Activated T-helper 1 cell treated with anti-CD3 and anti-CD28 coated beads, Interleukin-12 subunit alpha, Interleukin-12 subunit beta, Interleukin-2, Interleukin-4 antibody, amounts not matched to agents 30 ng/mL and 10 ng/mL and 1 ng/mL, durations not matched to agents 14 hours and 24 hours and 36 hours (primary cell): Measurements from ENCODE around the gene PLD2. TPM values are rescaled to one million over a fixed set of nuclear protein-coding genes. Genes with fewer than 3 reads are reported as not detected.
"Not testable (repeated sequence)": the region's sequence is repeated elsewhere in the genome, so short reads cannot be mapped to it uniquely, and the experiment has no call there.

ENCODE experiments used
- DNase-seq: peaks from one replicate; pipeline ENCODE4 v3.0.0; 2021; ENCODE audit warnings: low spot score
- H3K27ac Mint-ChIP-seq: one replicate; pipeline ENCODE4 v1.8.0; 2021; ENCODE audit warnings: mild to moderate bottlenecking, mixed read lengths
- H3K27me3 Mint-ChIP-seq: one replicate; pipeline ENCODE4 v1.8.0; 2022; ENCODE audit warnings: mild to moderate bottlenecking, moderate library complexity, mixed read lengths; ENCODE audit not compliant: insufficient read depth
- H3K36me3 Mint-ChIP-seq: one replicate; pipeline ENCODE4 v1.8.0; 2021; ENCODE audit warnings: low read depth, mixed read lengths
- H3K4me1 Mint-ChIP-seq: one replicate; pipeline ENCODE4 v1.8.0; 2021; ENCODE audit warnings: low read depth, mixed read lengths
- H3K4me3 Mint-ChIP-seq: one replicate; pipeline ENCODE4 v1.8.0; 2021; ENCODE audit warnings: mild to moderate bottlenecking, moderate library complexity, mixed read lengths
- H3K9me3 Mint-ChIP-seq: one replicate; pipeline ENCODE4 v1.8.0; 2021; ENCODE audit warnings: mixed read lengths
- intact Hi-C: fragments of 100-400 bp; cut with micrococcal nuclease; formaldehyde crosslinking; loops from one replicate; pipeline ENCODE4 v1.15.1; 2024
- total RNA-seq: library from RNA; stranded (reverse); gene quantifications from 2 replicates; pipeline ENCODE4 v1.2.3, GENCODE V29; 2022

Gene PLD2
- total RNA-seq, 1 donor from 2014 or later: 22.2 TPM

GRCh38 chr17:4827399-4827798 lies 20.4 kb downstream of the PLD2 start:
- intact Hi-C loops: no loop called here
- Mint-ChIP-seq H3K9me3 (no peaks in the 10 kb centered on the region), H3K27me3 (no peaks in the 10 kb centered on the region), H3K36me3 (no peaks in the 10 kb centered on the region), H3K4me1 (no peaks in the 10 kb centered on the region), H3K27ac (no peak overlapping the region), H3K4me3 (no peak overlapping the region)
- no peak for DNase-seq

DNA sequence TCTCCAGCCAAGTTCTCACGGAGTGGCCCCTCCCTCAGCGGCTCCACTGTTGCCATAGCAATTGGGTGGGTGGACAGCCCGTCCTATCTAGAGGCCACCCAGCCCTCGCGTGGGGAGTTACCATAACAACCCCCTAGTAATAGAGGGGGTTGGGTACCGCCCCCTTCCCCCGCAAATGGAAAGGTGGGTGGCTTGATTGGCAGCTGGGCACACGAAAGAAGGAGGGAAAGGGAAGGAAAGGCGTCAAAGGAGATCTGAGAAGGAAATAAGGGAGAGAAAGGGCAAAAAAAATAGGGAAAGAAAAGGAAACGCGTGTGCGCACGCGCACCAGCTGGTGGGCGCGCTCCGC lies 25.9 kb downstream of the PLD2 start:
- H3K9me3 Mint-ChIP-seq, DNase-seq, H3K36me3 Mint-ChIP-seq, H3K27me3 Mint-ChIP-seq: not testable (repeated sequence)
- peaks cover 32% of the 10 kb centered on the region for H3K4me1 Mint-ChIP-seq
- H3K4me3 Mint-ChIP-seq: peak overlapping the region; percentile 93
- H3K27ac Mint-ChIP-seq: peak overlapping the region; percentile 99
- intact Hi-C loops: loop anchor here (1.0 to 5.0 kb wide), 5 partner anchors 26 to 123 kb away; partner anchors contain the start of genes ARRB2, MED11, PFN1 and PLD2

GRCh38 chr17:4833178-4833940 lies 26.4 kb downstream of the PLD2 start, which contains the start of gene MINK1:
MINK1 (plus strand) TSS chr17:4833340; CDS start chr17:4833584, 244 bp downstream.
- DNase-seq: peak; percentile 90
- no peaks in the 10 kb centered on the region for H3K27me3 Mint-ChIP-seq
- H3K27ac Mint-ChIP-seq: peak within 1 kb of the TSS; percentile 99
- intact Hi-C loops: loop anchor here (1.0 to 5.0 kb wide), 5 partner anchors 26 to 123 kb away; partner anchors contain the start of genes ARRB2, MED11, PFN1 and PLD2
- peak within 1 kb of the TSS; percentile 93 for H3K4me3 Mint-ChIP-seq
- peaks cover 9% of the 10 kb centered on the region for H3K36me3 Mint-ChIP-seq
- peaks cover 36% of the 10 kb centered on the region for H3K4me1 Mint-ChIP-seq
- no peaks in the 10 kb centered on the region for H3K9me3 Mint-ChIP-seq

- Mint-ChIP-seq H3K36me3 (peaks cover 9% of the 10 kb centered on the region), H3K4me3 (peak overlapping the region; percentile 88), H3K27me3 (no peaks in the 10 kb centered on the region), H3K4me1 (peaks cover 38% of the 10 kb centered on the region), H3K27ac (peak overlapping the region; percentile 87), H3K9me3 (no peaks in the 10 kb centered on the region)
- intact Hi-C loops: loop anchor here (1.0 to 5.0 kb wide), 5 partner anchors 27 to 124 kb away; partner anchors contain the start of genes ARRB2, MED11, PFN1 and PLD2
- no peak for DNase-seq
Measured at GRCh38 chr17:4833941-4834680, 27.2 kb downstream of the PLD2 start.

- Mint-ChIP-seq H3K4me3 (peak overlapping the region; percentile 88), H3K4me1 (peaks cover 43% of the 10 kb centered on the region), H3K27ac (peak overlapping the region; percentile 87), H3K27me3 (no peaks in the 10 kb centered on the region), H3K36me3 (peaks cover 9% of the 10 kb centered on the region), H3K9me3 (no peaks in the 10 kb centered on the region)
- DNase-seq: no peak
- intact Hi-C loops: loop anchor here (5.0 kb wide), 2 partner anchors 53 to 113 kb away; partner anchors contain the start of gene PFN1
Measured at GRCh38 chr17:4834681-4835020, 27.7 kb downstream of the PLD2 start.

DNA sequence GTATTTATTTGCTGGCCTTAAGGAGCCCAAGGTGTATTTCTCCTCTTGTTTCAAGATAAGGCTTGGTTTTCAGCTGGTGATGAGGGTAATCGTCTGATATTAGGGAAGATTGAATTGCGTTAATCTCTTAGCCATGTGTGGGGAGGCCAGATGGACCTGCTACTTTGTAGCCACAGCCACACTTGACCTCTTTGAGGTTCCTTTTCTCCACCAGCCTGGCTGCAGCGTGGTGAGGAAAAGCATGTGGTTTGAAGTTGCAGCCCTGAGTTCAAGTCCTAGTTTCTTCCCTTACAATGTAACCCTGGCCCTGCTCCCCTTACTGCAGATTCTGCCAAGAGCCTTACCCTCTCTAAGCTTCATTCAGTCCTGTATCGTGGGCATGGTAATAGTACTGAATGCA lies 29.3 kb downstream of the PLD2 start:
- Mint-ChIP-seq H3K4me1 (peaks cover 59% of the 10 kb centered on the region), H3K4me3 (peak overlapping the region; percentile 88)
- intact Hi-C loops: loop anchor here (5.0 kb wide), 1 partner anchor 51 kb away; no protein-coding TSS in a partner anchor

GRCh38 chr17:4837471-4838308 lies 30.7 kb downstream of the PLD2 start:
- H3K4me1 Mint-ChIP-seq: peaks cover 70% of the 10 kb centered on the region
- peaks cover 12% of the 10 kb centered on the region for H3K36me3 Mint-ChIP-seq
- intact Hi-C loops: loop anchor here (5.0 kb wide), 1 partner anchor 50 kb away; no protein-coding TSS in a partner anchor
- no peak overlapping the region for H3K4me3 Mint-ChIP-seq
- no peaks in the 10 kb centered on the region for H3K9me3 Mint-ChIP-seq
- no peaks in the 10 kb centered on the region for H3K27me3 Mint-ChIP-seq
- DNase-seq: no peak
- H3K27ac Mint-ChIP-seq: no peak overlapping the region

More for the DNA sequence above, 29.3 kb downstream of the PLD2 start:
- Mint-ChIP-seq H3K27me3 (no peaks in the 10 kb centered on the region), H3K9me3 (no peaks in the 10 kb centered on the region), H3K27ac (no peak overlapping the region), H3K36me3 (peaks cover 12% of the 10 kb centered on the region)
- no peak for DNase-seq

GRCh38 chr17:4838309-4838785 lies 31.4 kb downstream of the PLD2 start:
- DNase-seq: no peak
- intact Hi-C loops: loop anchor here (5.0 kb wide), 1 partner anchor 49 kb away; no protein-coding TSS in a partner anchor
- H3K9me3 Mint-ChIP-seq: no peaks in the 10 kb centered on the region
- peaks cover 73% of the 10 kb centered on the region for H3K4me1 Mint-ChIP-seq
- H3K27me3 Mint-ChIP-seq: no peaks in the 10 kb centered on the region
- H3K27ac Mint-ChIP-seq: no peak overlapping the region
- peaks cover 12% of the 10 kb centered on the region for H3K36me3 Mint-ChIP-seq
- H3K4me3 Mint-ChIP-seq: no peak overlapping the region

DNA sequence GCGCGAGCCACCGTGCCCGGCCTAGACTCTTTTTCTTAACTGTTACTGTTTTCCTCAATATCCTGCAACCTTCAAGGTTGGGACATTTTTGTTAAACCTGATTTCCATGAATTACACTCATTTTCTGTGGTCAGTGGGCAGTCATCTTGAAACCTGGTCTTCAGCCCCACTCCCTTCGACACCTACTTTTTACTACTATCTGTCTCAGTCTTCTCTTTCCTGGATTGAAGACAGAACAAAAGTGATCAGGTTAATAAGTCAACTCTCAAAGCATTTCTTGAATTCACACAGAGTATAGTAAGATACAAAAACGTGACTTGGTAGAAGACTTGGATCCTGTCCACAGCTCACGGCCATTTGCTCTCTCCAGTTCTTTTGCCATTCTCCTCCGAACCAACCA lies 32.3 kb downstream of the PLD2 start:
- Mint-ChIP-seq H3K9me3 (no peaks in the 10 kb centered on the region), H3K36me3 (peaks cover 10% of the 10 kb centered on the region), H3K27me3 (no peaks in the 10 kb centered on the region), H3K4me3 (no peak overlapping the region), H3K27ac (peak overlapping the region; percentile 32), H3K4me1 (peaks cover 68% of the 10 kb centered on the region)
- intact Hi-C loops: loop anchor here (5.0 kb wide), 1 partner anchor 48 kb away; no protein-coding TSS in a partner anchor
- DNase-seq: no peak

GRCh38 chr17:4839965-4840892 lies 33.3 kb downstream of the PLD2 start:
- H3K36me3 Mint-ChIP-seq: peaks cover 10% of the 10 kb centered on the region
- DNase-seq: no peak
- H3K27ac Mint-ChIP-seq: peak overlapping the region; percentile 70
- H3K9me3 Mint-ChIP-seq: no peaks in the 10 kb centered on the region
- H3K4me3 Mint-ChIP-seq: peak overlapping the region; percentile 60
- H3K27me3 Mint-ChIP-seq: no peaks in the 10 kb centered on the region
- intact Hi-C loops: loop anchor here (5.0 kb wide), 1 partner anchor 47 kb away; no protein-coding TSS in a partner anchor
- peaks cover 59% of the 10 kb centered on the region for H3K4me1 Mint-ChIP-seq

DNA sequence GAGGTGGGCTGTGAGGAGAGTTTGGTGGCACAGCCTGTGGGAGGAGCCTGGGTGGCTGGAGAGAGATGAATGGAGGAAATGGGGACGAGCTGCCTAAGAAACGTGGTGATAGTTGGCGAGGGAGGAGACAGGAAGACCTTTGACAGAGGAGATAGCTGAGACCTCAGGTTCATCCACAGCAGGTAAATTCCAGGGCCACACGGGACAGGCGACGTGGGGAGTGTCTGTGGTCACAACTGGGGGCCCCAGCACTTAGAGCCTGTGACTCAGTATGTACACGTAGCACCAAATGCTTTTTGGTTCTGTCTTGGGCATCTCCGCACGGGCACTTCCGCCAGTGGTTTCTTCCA lies 33.9 kb downstream of the PLD2 start:
- peak; percentile 20 for DNase-seq
- Mint-ChIP-seq H3K36me3 (peaks cover 12% of the 10 kb centered on the region), H3K27ac (peak overlapping the region; percentile 70), H3K4me3 (peak overlapping the region; percentile 60), H3K27me3 (no peaks in the 10 kb centered on the region), H3K4me1 (peaks cover 57% of the 10 kb centered on the region), H3K9me3 (no peaks in the 10 kb centered on the region)
- intact Hi-C loops: no loop called here
